ENCODE measurements around the gene LMF1.

LMF1 gene

DNA sequence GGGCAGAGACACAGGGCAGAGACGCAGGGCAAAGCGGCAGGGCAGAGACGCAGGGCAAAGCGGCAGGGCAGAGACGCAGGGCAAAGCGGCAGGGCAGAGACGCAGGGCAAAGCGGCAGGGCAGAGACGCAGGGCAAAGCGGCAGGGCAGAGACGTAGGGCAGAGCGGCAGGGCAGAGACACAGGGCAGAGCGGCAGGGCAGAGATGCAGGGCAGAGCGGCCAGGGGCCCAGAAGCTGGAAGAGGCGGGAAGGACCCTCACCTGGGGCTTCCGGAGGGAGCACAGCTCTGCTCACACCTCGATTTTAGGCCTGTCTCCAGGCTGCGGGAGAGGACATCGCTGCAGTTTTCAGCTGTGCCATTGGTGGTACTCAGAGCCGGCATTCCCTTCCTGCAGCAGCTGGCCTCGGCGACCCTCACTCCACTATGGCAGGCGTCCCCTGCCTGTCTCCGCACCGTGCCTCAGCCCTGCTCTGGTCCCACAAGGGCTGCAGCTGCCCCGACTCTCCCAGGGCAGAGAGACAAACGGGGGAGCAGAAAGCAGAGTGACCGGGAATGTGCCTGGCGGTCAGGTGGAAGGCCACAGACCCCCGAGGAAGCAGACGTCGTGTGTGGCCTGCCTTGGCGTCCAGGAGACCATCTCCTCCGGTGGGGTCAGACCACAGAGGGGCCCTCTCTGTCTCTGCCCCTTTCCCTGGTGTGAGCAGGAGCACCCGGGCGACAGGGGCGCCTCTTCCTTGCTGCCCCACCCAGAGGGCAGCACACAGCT, 40.7 kb upstream of the LMF1 start:
- Histone ChIP-seq H3K27me3 (replicated peaks; ENCODE audit: control insufficient read depth, insufficient read depth, low read length, poor library complexity, severe bottlenecking) (peaks cover 5% of the 10 kb centered on the region), H3K27ac (ENCODE audit: insufficient read depth, low read length, poor library complexity, severe bottlenecking) (no peak overlapping the region)
- no peak for DNase-seq

DNA sequence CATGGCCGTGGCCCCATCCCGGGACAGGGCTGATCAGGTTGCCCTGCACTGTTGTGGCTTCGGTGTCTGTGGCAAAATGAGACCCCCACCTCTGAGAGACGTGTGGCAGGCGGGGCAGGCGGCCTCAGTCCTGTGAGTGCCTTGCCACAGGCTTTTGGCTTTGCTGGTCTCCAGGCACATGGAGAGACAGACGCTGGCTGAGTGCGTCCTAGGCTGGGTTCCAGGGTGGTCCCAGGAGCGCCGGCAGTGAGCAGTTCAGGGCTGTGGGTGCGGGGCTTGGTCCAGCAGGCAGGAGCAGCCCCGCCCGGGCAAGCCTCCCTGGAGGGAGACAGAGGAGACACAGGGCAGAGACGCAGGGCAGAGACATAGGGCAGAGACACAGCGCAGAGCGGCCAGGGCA, 40.0 kb upstream of the LMF1 start:
- Histone ChIP-seq H3K36me3 (ENCODE audit: control insufficient read depth, insufficient read depth, low read length) (no peaks in the 10 kb centered on the region), H3K27me3 (replicated peaks; ENCODE audit: control insufficient read depth, insufficient read depth, low read length, poor library complexity, severe bottlenecking) (peaks cover 5% of the 10 kb centered on the region), H3K9me3 (ENCODE audit: control insufficient read depth, low read length) (no peaks in the 10 kb centered on the region), H3K4me3 (ENCODE audit: insufficient read depth, low read depth, low read length, poor library complexity, severe bottlenecking) (no peak overlapping the region), H3K27ac (ENCODE audit: insufficient read depth, low read length, poor library complexity, severe bottlenecking) (no peak overlapping the region), H3K4me1 (ENCODE audit: control insufficient read depth, insufficient read depth, low read length, poor library complexity, severe bottlenecking) (peaks cover 7% of the 10 kb centered on the region)
- no peak for DNase-seq

More for the DNA sequence above, 40.7 kb upstream of the LMF1 start:
- Histone ChIP-seq H3K4me3 (ENCODE audit: insufficient read depth, low read depth, low read length, poor library complexity, severe bottlenecking) (no peak overlapping the region), H3K36me3 (ENCODE audit: control insufficient read depth, insufficient read depth, low read length) (no peaks in the 10 kb centered on the region), H3K9me3 (ENCODE audit: control insufficient read depth, low read length) (no peaks in the 10 kb centered on the region), H3K4me1 (ENCODE audit: control insufficient read depth, insufficient read depth, low read length, poor library complexity, severe bottlenecking) (peaks cover 7% of the 10 kb centered on the region)

DNA sequence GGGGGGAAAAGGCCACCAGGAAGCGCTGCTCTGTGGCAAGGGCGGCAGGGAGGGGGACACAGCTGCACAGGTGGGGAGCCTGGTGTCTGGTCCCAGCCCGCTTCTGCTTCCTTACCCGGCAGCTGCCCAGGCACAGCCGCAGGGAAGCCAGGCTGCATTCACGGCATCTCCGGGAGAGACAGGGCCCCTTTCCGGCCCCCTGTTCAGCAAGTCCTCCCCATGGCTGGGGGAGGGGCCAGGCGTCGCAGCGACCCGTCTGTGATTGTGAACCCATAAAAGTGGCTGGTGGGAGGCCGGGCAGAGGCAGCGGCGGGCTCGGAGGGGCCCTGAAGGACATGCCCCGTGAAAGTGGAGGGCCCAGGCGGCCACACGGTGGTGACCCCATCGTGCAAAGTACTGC, 39.5 kb upstream of the LMF1 start:
- H3K27me3 ChIP-seq (replicated peaks; ENCODE audit: control insufficient read depth, insufficient read depth, low read length, poor library complexity, severe bottlenecking), result peaks cover 5% of the 10 kb centered on the region
- no peaks in the 10 kb centered on the region for H3K36me3 ChIP-seq (ENCODE audit: control insufficient read depth, insufficient read depth, low read length)

DNA sequence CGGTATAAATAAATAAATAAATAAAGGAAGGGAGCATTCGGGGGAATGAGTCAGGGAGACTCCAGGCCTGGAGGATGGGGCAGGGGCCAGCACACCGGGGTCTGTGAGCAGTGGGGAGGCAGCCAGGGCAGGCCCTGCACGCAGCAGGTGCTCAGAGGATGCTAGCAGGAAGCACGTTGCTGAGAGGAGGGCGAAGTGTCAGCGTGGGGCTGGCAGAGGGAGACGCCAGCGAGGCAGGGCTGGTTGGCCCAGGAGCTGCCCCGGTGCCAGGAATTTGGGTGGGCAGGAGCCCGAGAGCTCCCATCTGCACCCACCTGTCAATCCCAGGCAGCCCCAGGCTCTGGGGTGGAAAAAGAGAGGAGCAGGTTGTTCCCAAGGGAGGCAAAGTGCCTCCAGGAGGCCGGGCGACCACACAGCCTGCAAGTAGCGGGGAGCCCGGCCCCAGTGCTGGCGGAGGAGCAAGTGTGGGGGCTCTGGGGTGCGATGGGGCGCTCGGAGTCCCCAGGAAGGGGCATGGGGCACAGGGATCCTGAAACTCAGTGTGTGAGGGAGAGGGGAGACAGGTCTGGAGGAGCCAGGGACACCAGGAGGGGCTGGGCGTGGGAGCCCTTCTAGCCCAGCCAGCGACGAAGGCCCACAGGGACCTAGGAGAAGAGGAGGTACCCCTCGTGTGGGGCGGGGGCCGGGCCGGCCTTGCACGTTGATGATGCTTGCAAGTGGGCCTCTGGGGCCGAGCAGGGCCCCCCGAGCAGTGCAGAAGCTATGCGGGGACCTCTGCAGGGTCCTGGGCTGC, 38.8 kb upstream of the LMF1 start:
- no peaks in the 10 kb centered on the region for H3K36me3 ChIP-seq (ENCODE audit: control insufficient read depth, insufficient read depth, low read length)
- no peaks in the 10 kb centered on the region for H3K9me3 ChIP-seq (ENCODE audit: control insufficient read depth, low read length)
- DNase-seq, result no peak
- peaks cover 13% of the 10 kb centered on the region for H3K4me1 ChIP-seq (ENCODE audit: control insufficient read depth, insufficient read depth, low read length, poor library complexity, severe bottlenecking)
- H3K4me3 ChIP-seq (ENCODE audit: insufficient read depth, low read depth, low read length, poor library complexity, severe bottlenecking), result no peak overlapping the region
- H3K27me3 ChIP-seq (replicated peaks; ENCODE audit: control insufficient read depth, insufficient read depth, low read length, poor library complexity, severe bottlenecking), result peaks cover 5% of the 10 kb centered on the region
- H3K27ac ChIP-seq (ENCODE audit: insufficient read depth, low read length, poor library complexity, severe bottlenecking), result no peak overlapping the region

More for the DNA sequence above, 39.5 kb upstream of the LMF1 start:
- Histone ChIP-seq H3K4me1 (ENCODE audit: control insufficient read depth, insufficient read depth, low read length, poor library complexity, severe bottlenecking) (peaks cover 9% of the 10 kb centered on the region), H3K4me3 (ENCODE audit: insufficient read depth, low read depth, low read length, poor library complexity, severe bottlenecking) (no peak overlapping the region), H3K27ac (ENCODE audit: insufficient read depth, low read length, poor library complexity, severe bottlenecking) (no peak overlapping the region), H3K9me3 (ENCODE audit: control insufficient read depth, low read length) (no peaks in the 10 kb centered on the region)
- DNase-seq, result no peak

DNA sequence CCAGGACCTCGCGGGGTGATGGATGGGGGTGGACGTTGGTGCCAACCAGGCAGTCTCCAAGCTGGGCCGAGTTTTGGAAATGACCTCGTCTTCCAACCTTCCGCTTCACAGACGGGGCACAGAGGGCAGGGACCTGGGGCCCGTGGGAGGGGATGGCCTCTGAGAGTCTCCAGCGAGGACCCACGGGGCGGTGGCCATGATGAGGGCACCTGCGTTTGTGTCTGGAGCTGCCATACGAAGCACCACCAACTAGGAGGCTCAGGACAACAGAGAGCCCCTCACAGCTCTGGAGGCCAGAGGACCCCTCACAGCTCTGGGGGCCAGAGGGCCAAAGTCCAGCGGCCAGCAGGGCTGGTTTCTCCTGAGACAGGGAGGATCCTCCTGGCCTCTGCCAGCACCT, 37.3 kb upstream of the LMF1 start:
- no peak for DNase-seq
- no peaks in the 10 kb centered on the region for H3K9me3 ChIP-seq (ENCODE audit: control insufficient read depth, low read length)
- H3K27ac ChIP-seq (ENCODE audit: insufficient read depth, low read length, poor library complexity, severe bottlenecking), result no peak overlapping the region
- no peak overlapping the region for H3K4me3 ChIP-seq (ENCODE audit: insufficient read depth, low read depth, low read length, poor library complexity, severe bottlenecking)
- H3K27me3 ChIP-seq (replicated peaks; ENCODE audit: control insufficient read depth, insufficient read depth, low read length, poor library complexity, severe bottlenecking), result peaks cover 5% of the 10 kb centered on the region
- no peaks in the 10 kb centered on the region for H3K36me3 ChIP-seq (ENCODE audit: control insufficient read depth, insufficient read depth, low read length)
- peaks cover 28% of the 10 kb centered on the region for H3K4me1 ChIP-seq (ENCODE audit: control insufficient read depth, insufficient read depth, low read length, poor library complexity, severe bottlenecking)

DNA sequence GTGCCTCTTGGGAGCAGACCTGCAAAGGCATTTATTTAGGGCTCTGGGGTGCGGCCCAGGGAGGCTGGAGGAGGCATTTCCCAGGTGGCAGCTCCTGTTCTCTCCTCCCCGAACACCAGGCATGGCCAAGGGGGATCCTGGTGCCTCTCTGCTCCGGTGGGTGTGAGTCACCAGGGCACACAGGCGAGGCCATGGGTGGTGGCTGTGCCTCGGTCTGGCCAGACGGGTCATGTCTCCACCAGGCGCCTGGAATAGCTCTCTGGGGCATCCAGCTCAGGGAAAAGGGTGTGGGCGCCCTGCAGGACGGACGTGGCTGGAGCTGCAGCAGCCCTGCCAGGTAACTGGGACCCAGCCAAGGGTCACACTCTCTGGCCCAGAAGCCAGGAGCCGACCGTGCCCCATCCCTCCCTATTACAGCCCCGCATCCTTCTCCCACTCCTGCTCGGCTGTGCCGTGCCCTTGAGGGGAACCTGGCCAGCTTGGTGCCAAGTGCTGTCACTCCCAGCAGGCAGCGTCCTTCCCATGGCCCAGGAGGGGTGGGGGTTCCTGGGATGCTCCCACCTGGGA, 36.6 kb upstream of the LMF1 start:
- peaks cover 5% of the 10 kb centered on the region for H3K27me3 ChIP-seq (replicated peaks; ENCODE audit: control insufficient read depth, insufficient read depth, low read length, poor library complexity, severe bottlenecking)
- H3K27ac ChIP-seq (ENCODE audit: insufficient read depth, low read length, poor library complexity, severe bottlenecking), result no peak overlapping the region
- no peak for DNase-seq
- H3K9me3 ChIP-seq (ENCODE audit: control insufficient read depth, low read length), result no peaks in the 10 kb centered on the region
- no peak overlapping the region for H3K4me3 ChIP-seq (ENCODE audit: insufficient read depth, low read depth, low read length, poor library complexity, severe bottlenecking)
- peaks cover 35% of the 10 kb centered on the region for H3K4me1 ChIP-seq (ENCODE audit: control insufficient read depth, insufficient read depth, low read length, poor library complexity, severe bottlenecking)
- no peaks in the 10 kb centered on the region for H3K36me3 ChIP-seq (ENCODE audit: control insufficient read depth, insufficient read depth, low read length)

DNA sequence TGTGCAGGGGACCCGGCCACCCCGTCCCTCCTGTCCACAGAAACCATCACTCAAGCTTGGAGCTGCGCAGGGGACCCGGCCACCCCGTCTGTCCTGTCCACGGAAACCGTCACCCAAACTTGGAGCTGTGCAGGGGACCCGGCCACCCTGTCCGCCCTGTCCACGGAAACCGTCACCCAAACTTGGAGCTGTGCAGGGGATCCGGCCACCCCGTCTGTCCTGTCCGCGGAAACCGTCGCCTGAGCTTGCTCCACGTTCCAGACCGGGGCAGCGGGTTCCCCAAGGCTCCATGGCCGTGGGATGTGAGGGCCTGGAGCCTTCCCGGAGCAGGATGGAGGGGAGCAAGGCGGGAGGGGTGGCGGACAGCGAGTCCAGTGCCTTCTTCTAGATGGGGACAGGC, 36.0 kb upstream of the LMF1 start:
- Histone ChIP-seq H3K27ac (ENCODE audit: insufficient read depth, low read length, poor library complexity, severe bottlenecking) (no peak overlapping the region), H3K27me3 (replicated peaks; ENCODE audit: control insufficient read depth, insufficient read depth, low read length, poor library complexity, severe bottlenecking) (peaks cover 5% of the 10 kb centered on the region), H3K9me3 (ENCODE audit: control insufficient read depth, low read length) (no peaks in the 10 kb centered on the region), H3K4me3 (ENCODE audit: insufficient read depth, low read depth, low read length, poor library complexity, severe bottlenecking) (no peak overlapping the region), H3K4me1 (ENCODE audit: control insufficient read depth, insufficient read depth, low read length, poor library complexity, severe bottlenecking) (peaks cover 36% of the 10 kb centered on the region), H3K36me3 (ENCODE audit: control insufficient read depth, insufficient read depth, low read length) (no peaks in the 10 kb centered on the region)
- DNase-seq, result no peak

DNA sequence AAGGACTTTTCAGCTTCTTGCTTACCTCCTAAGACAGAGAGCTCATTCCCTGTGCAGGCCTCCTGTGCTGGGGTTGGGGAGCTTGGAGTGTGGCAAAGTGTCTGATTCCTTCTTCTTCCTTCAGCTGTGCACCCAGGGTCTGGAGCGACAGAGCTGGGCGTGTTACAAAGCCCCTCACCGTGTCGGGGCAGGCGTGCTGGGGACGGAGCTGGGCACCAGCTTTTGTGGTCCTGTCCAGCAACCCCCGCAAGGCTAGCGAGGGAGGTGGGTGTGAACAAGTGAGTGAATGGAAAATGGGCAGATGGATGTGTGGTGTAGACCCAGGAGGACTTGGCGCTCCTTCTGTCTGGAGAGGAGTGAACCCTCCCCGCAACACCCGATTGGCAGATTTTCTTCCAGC, 34.5 kb upstream of the LMF1 start:
- Histone ChIP-seq H3K9me3 (ENCODE audit: control insufficient read depth, low read length) (no peaks in the 10 kb centered on the region), H3K4me3 (ENCODE audit: insufficient read depth, low read depth, low read length, poor library complexity, severe bottlenecking) (no peak overlapping the region), H3K36me3 (ENCODE audit: control insufficient read depth, insufficient read depth, low read length) (no peaks in the 10 kb centered on the region), H3K27ac (ENCODE audit: insufficient read depth, low read length, poor library complexity, severe bottlenecking) (no peak overlapping the region), H3K27me3 (replicated peaks; ENCODE audit: control insufficient read depth, insufficient read depth, low read length, poor library complexity, severe bottlenecking) (no peaks in the 10 kb centered on the region), H3K4me1 (ENCODE audit: control insufficient read depth, insufficient read depth, low read length, poor library complexity, severe bottlenecking) (peaks cover 35% of the 10 kb centered on the region)
- DNase-seq, result no peak

DNA sequence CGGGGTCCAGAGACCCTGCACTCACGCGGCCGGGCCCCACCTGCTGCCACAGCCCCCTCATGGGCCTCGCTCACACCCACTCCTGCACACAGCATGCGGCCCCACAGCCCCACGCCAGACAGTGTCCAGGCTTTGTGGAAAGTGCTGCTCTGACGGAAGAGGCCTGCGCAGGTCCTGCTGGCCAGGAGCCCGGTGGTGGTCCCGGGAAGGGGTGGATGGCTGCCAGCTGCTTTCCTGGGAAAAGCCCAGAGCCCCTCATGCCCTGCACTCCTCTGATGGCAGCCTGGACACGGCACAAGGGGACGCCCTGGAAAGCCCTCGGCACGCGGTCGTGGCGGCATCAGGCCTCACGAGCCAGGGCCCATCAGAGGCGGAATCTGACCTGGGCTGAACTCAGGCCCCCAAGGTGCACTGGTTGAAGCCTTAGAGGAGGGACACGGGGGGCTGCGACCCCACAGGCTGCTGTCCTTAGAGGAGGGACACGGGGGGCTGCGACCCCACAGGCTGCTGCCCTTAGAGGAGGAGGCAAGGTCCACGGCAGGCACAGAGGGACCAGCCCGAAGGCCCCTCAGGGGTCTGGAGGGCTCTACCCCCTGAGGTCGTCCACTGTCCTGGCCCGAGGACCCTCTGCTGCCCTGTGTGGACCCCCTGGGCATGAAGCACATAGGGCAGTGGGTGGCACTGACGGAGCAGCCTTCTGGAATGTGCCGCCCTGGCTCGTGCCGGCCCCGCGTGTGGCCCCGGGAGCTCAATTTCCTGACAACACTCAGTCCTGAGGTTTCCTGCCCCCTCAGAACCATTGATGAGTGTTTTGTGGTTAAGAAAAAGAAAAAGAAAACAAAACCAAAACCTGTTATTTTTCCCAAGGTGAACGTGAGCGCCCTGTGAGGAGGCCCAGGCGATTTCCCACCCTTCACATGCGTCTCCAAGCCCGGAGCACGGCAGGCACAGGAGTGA, 32.9 kb upstream of the LMF1 start:
- H3K36me3 ChIP-seq (ENCODE audit: control insufficient read depth, insufficient read depth, low read length), result no peaks in the 10 kb centered on the region
- no peaks in the 10 kb centered on the region for H3K9me3 ChIP-seq (ENCODE audit: control insufficient read depth, low read length)
- H3K27ac ChIP-seq (ENCODE audit: insufficient read depth, low read length, poor library complexity, severe bottlenecking), result peak overlapping the region; percentile 58
- H3K4me1 ChIP-seq (ENCODE audit: control insufficient read depth, insufficient read depth, low read length, poor library complexity, severe bottlenecking), result peaks cover 38% of the 10 kb centered on the region
- peak; percentile 16 to 23 (median 22) for DNase-seq
- H3K27me3 ChIP-seq (replicated peaks; ENCODE audit: control insufficient read depth, insufficient read depth, low read length, poor library complexity, severe bottlenecking), result no peaks in the 10 kb centered on the region
- peak overlapping the region; percentile 49 for H3K4me3 ChIP-seq (ENCODE audit: insufficient read depth, low read depth, low read length, poor library complexity, severe bottlenecking)
